ENCODE results near the gene IMMP2L.
"Not testable (repeated sequence)": the region's sequence is repeated elsewhere in the genome, so short reads cannot be mapped to it uniquely, and the experiment has no call there.

IMMP2L gene

DNA sequence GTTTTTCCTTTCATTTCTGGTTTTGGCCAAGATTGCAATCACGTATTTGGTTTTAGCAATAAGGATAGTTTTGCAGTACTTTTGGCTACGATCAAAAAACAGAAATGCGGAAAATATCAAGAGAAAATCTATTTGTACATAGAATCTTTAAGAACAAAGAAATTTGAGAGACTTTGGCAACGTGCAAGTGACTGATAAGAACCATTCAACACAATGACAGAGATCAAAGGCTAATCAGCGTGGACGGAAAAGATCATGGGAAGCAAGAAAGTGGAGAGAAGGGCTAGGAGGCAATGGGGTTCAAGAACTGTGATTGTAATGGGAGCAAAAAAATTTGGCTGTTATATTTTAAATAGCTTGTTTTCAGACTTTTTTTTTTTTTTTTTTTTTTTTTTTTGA, 487.5 kb downstream of the IMMP2L start:
- DNase-seq (ENCODE audit: low read depth): no peak

DNA sequence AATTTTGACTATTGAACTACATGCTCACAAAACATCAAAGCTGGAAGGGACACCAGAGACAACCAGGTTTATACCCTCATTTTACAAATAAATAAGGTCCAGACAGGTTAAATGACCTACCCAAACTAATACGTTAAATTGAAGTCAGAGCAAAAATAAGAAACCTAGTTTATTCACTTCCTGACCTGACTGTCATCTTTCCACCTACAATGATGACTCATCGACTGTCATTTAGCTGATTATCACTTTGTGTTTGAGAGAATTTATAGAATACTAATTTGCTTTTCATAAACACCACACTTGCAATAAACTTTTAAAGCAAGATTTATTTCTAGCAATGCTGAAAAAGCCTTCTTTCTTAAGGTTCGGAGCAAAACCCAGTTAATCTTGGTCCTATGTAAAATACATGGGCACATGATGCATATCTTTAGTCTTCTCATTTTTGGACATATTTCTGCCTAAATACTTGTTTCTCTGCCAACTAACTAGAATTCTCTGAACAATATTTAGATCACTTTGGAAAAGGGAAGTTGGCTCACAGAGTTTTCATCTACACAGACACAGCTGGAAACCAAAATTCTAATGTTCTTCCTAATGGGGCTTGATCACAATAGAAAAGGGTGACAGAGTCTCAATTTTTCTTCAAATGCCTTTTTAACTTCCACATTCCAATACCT, 488.1 kb downstream of the IMMP2L start:
- no peak for DNase-seq (ENCODE audit: low read depth)

DNA sequence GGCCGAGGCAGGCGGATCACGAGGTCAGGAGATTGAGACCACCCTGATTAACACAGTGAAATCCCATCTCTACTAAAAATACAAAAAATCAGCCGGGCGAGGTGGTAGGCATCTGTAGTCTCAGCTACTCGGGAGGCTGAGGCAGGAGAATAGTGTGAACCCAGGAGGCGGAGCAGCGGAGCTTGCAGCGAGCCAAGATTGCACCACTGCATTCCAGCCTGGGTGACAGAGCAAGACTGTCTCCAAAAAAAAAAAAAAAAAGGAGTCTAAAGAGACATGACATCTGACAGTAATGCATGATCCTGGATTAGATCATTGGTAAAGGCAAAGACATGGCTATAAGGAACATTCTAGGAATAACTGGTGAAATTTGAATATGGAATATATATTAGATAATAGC, 489.6 kb downstream of the IMMP2L start:
- DNase-seq (ENCODE audit: low read depth): not testable (repeated sequence)

DNA sequence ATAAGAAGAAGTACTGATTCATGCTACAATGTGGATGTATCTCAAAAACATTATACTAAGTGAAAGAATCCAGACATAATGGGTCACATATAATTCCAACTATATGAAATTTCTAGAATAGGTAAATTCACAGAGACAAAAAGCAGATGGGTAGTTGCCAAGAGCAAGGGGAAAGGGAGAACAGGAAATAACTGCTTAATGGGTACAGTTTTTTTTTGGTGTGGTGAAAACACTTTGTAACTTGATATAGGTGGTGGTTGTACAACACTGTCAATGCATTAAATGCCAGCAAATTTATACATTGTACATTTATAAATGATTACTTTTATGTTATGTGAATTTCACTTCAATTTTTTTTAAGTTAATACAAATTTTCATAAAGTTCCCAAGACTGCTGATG, 490.7 kb downstream of the IMMP2L start:
- DNase-seq (ENCODE audit: low read depth): no peak

DNA sequence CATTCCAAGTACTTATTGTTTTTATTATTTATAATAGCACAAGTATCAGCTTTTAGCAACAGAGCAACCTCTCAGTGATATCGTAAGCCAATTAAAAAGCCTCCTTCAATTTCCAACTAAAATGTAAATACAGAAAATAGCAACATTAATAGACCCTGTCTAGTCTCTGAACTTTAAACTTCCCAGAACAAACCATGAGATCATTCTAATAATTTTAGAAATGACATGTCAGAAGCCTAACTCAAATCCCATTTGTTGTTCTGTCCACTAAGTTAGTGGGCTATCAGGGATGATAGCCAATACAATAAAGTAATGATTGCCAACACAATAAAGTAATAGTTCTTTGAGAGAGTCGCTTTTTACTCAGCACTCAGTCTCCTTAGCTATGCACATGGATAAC, 493.7 kb downstream of the IMMP2L start:
- no peak for DNase-seq (ENCODE audit: low read depth)

DNA sequence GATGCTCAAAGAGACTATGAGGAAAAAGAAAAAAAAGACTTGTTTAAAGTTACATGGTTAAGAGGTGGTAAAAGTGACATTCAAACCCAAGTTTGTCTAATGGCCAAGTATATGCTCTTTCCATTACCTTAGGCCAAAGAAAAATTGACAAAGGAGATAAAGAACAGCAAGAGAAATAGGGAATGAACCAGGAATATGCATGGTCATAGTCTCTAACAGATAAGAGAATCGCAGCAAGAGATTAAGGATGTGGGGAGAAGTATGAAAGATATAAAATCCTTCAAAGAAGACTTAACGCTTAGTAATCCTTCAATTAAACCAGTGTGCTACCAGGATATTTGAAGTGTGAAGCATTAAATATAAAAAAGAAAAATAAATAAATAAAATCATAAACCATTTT, 494.6 kb downstream of the IMMP2L start:
- no peak for DNase-seq (ENCODE audit: low read depth)

DNA sequence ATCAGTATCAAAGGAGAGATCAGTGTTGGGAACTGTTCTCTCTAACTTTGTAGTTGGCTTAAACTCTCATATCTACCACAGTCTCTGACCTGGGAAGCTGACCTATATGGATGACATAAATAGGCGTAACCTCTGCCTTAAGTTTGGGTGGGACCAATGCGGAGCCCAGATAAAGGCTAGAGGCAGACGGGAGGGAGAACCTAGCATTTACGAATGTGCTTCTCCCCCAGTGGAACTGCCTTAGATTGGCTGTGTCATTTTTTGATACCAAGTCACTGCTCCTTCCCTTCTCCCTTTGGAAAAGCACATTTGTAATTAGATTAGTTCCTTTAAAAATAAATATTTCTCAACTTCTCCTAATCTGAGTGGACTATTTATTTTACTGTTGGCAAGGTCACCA, 495.0 kb downstream of the IMMP2L start:
- no peak for DNase-seq (ENCODE audit: low read depth)

DNA sequence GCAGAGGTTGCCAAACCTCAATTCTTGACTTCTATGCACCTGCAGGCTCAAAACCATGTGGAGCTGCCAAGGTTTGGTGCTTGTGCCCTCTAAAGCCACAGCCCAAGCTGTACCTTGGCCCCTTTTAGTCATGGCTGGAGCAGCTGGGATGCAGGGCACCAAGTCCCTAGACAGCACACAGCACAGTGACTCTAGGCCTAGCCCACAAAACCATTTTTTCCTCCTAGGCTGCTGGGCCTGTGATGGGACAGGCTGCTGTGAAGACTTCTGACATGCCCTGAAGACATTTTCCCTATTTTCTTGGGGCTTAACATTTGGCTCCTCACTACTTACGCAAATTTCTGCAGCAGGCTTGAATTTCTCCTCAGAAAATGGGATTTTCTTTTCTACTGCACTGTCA, 499.1 kb downstream of the IMMP2L start:
- DNase-seq (ENCODE audit: low read depth): no peak

DNA sequence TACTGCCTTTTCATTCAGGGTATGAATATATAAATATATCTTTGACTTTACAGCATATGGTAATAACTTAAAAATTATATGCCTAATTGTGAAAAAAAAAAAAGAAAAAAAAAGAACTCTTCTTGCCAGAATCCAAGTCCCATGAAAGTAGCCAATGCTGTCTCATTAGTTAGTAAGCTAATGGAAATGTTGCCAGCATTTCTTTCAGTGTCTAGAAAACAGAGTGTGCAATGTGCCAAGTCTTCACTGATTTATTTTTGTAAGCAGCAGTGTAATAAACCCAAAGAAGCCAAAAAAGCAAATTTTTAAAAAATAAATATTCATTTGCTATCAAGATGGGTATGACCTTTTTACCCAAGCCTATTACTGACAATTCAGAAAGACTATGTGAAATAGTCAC, 502.5 kb downstream of the IMMP2L start:
- no peak for DNase-seq (ENCODE audit: low read depth)

DNA sequence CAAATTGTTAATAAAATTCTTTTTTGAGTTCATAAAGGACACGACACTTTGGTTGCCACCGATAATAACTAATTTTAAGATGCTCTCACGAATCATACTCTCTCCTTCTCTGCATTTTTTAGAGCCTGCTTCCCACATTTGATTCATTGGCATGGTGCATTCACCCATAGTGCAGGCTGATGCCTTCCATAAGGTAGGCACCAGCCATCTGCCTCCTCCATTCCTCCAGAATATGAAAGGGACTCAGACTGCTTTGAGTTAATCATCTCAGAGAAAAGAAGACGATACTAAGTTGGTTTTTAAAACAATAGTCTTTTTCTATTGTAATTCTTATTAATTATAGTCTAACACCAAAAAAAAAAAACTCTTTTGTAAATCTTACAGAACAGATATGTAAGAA, 505.2 kb downstream of the IMMP2L start:
- DNase-seq (ENCODE audit: low read depth): no peak

DNA sequence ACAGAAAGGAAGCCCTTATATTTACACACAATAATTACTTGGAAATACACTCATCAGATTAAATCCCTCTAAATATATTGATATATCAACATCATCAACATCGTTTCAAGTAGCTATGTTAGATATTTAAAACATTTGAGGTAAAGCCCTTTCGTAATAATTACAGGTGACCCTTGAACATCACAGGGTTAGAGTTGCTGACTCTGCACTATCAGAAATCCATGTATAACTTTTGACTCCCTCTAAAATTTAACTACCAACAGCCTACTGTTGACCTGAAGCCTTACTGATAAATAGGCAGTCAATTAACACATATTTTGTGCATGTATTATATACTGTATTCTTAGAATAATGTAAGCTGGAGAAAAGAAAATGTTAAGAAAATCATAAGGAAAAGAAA, 505.9 kb downstream of the IMMP2L start:
- no peak for DNase-seq (ENCODE audit: low read depth)

DNA sequence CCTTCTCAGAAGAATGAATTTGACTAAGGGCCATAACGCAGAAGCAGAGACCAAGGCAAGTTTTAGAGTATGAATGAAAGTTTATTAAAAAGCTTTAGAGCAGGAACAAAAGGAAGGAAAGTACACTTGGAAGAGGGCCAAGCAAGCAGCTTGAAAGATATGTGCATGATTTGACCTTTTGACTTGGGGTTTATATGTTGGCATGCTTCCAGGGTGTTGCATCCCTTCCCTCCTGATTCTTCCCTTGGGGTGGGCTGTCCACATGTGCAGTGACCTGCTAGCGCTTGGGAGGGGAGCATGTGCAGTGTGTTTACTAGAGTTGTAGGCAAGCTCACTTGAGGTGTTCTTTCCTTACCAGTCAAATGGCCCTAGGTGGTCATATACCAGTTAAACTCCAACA, 509.3 kb downstream of the IMMP2L start:
- peak; percentile 14 for DNase-seq (ENCODE audit: low read depth)

DNA sequence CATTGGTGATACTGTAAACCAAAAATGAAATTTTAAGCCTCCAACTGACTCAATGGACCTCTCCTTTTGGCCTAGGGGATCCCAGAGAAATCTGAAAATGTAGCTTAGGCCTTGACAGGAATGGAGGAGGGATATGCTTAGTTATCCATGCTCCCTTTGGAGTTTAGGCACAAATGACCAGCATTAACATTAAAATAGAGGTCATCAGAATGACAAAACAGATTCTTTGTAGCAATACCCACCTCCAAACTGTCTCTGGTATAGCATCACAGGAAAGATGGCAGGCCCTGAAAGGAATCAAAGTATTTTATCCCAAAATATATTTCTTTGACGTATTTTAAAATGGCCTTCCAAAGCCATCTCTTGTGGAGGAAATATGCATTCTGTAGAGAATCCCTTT, 510.5 kb downstream of the IMMP2L start:
- no peak for DNase-seq (ENCODE audit: low read depth)

DNA sequence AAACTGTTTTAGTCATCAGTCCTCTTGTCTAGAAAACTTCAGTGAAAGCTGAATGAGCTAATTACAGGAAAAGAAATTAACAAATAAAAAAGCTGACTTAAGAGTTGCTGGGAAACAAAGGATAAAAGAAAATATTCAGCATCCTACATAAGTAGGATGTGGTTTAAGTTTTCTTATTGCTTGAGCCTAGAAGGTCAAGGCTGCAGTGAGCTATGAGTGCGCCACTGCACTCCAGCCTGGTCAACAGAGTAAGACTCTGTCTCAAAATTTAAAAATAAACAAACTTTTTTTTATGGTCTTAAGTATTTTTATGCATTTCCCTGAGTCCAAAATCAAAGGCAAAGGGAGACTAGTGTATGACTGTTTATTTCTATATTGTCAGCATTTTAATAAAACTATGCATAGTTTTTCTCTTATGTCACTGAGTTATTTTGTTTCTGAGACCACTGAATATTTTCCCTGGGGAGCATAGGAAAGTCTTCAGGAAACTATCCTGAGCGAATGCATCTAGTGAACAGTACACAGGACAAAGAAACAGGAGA, 511.3 kb downstream of the IMMP2L start:
- no peak for DNase-seq (ENCODE audit: low read depth)

DNA sequence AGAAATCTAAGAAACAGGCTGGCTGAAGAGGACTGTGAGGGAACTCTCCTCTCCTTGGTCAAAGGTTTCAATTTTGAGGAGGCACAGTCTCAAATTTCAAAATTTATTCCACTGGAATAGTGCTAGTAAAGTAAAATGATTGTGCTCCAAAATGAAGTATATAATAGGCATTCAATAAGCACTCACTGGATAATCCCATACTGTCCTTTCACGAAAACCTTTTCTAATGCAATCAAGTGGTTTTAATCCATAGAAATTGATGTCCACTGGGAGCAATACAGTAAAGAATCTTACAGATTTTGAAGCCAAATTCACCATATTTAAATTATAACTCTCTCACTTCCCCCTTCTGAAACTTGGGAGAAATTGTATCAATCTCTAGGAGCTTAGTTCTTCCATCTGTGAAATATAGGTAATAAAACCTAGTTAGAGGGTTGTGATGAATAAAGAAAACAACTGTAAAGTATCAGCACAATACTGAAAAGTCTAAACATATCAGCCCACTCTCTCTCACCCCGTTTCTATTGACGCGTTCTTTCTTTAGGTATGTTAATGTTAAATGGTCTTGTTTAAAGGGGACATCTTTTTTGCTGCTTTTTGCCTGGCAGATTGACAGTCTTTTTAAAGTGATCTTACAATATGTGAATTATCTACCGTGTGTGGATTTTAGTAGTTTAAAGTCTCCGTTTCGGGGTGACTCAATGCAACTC, 512.2 kb downstream of the IMMP2L start:
- DNase-seq (ENCODE audit: low read depth): no peak

DNA sequence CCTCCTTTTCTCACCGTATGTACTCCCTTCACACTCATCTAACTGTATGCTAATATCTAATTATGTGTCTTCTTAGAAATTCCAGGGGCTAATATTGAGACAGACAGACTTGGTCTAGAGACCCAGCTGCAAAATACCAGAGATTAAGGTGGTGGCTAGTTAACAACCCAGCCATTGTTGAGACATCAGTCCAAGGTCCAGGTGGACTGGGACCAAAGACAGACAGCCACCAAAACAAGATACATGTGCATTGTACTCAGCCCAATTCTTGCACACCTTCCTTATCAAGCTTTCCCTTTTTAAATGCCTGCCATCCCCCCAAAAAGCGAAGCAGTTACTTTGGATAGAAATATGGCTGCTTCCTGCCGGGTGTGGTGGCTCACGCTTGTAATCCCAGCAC, 514.7 kb downstream of the IMMP2L start:
- DNase-seq (ENCODE audit: low read depth): no peak

DNA sequence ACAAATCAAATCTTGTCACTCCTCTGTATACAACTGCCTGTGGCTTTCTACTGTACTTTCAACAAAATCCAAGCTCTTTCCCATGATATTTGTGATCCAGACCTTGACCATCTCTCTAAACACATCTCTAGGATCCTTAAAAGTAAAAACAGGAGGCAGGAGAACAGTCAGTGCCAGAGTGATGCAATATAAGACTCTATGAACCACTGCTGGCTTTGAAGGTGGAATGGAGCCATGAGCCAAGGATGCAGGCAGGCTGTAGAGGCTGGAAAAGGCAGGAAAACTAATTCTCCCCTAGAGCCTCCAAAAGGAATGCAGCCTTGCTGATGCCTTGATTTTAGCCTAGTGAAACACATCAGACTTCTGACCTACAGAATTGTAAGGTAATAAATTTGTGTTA, 516.8 kb downstream of the IMMP2L start:
- DNase-seq (ENCODE audit: low read depth): peak; percentile 19

DNA sequence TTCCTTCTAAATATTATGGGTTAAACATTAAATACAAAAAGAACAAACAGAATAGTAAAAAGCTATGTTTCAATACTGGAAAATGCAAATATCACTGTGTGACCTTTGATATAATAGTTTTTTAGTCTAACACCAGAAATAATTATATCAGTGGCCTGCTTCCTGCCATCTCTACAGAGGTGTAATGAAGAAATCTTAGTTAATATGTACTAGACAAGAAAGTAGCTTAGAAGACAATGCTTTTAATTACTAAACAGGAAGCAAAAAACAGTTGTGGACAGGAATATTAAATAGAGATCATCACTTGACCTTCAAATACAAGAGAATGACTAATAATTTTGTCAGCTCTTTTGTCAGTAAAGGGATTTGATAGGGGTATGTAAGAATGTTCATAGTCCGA, 518.7 kb downstream of the IMMP2L start:
- DNase-seq (ENCODE audit: low read depth): no peak

DNA sequence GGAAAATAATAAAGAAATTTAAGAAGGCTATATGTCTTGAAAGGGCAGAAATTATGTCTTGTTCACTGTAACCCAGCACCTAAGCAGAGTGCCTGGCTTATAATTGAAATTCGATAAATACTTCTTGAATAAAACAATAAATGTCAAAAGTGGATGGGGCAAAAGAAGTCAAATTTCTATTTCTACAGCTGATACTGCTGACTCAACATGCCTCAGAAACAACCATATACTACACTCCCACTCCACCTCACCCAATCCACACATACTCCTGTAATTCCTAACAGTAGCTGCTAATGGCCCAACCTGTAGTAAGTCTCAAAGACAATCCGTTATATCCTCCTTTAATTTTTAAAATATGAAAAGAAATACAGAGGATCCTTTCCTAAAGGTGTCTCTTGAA, 519.5 kb downstream of the IMMP2L start:
- no peak for DNase-seq (ENCODE audit: low read depth)

DNA sequence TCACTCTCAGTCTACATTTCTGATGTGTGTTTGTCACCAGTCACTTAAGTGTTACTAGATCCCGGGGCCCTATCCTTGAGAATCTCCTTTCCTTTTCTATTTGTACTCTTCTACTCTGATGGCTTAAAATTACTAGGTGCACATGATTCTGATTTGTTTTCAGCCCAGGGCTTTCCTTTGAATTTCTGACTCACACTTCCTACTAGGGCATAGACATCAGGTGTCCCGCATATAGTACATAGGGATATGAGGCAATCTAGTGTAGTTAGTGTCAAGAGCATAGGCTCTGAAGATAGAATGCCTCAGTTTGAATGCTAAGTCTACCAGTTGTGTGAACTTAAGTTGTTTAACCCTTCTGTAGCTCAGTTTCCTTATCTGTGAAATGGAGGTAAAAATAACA, 520.7 kb downstream of the IMMP2L start:
- peak; percentile 48 for DNase-seq (ENCODE audit: low read depth)

DNA sequence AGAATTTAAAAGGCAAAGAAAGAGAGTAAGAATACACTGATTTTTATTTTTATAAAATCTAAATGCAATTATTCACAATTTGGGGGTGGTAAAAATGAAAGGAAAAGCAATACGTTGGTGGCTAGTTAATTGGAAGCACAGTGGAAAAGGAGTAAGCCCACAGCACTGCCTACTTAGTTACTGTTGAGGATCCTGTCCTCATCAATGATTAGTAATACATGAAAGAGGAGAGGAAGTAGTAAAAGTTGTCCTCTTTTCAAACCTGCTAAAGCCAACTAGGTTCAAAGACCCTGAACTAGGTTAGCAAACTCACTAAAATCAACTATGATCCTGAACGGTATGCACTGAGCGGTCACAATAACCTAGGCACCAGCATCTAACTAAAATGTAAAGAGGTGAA, 524.1 kb downstream of the IMMP2L start:
- no peak for DNase-seq (ENCODE audit: low read depth)

DNA sequence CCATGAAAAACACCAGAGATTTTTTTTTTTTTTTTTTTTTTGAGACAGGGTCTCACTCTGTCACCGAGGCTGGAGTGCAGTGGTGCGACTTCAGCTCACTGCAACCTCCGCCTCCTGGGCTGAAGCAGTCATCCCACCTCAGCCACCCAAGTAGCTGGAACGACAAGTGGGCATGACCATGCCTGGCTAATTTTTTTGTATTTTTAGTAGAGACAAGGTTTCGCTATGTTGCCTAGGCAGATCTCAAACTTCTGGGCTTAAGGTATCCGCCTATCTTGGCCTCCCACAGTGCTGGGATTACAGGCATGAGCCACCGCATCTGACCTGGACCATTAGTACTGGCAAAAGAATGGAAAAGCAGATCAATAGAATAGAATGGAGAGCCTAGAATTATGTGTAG, 530.4 kb downstream of the IMMP2L start:
- DNase-seq (ENCODE audit: low read depth): no peak

DNA sequence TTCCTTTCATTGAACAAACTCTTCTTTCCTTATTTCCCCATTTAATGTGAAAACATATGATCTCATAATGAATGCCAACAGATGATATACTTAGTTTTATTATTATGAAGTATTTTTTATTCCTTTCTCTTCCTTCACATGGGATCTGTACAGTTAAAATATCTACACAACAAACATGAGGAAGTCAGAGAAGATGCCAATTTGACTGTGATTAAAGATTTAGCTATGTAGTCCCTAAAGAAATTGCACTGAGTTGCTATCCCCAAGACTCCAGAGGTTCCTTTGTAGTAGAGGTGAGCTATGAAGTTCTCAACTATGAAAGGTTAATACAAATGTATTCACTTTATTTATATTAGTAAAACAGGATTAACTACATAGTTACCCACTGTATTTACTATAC, 532.0 kb downstream of the IMMP2L start:
- peak; percentile 10 for DNase-seq (ENCODE audit: low read depth)
